Measurements from ENCODE around the gene HS3ST3B1.
A peak's percentile ranks its signal among the peaks of the same experiment; 100 is the strongest.

The HS3ST3B1 gene

GRCh38 chr17:14304222-14304772 lies 3.4 kb downstream of the HS3ST3B1 start:
- Histone ChIP-seq H2AFZ (ENCODE audit: insufficient read depth, low read length, poor library complexity) (no peak overlapping the region), H3K36me3 (ENCODE audit: control insufficient read depth in 1 of 2, insufficient read depth in 2 of 2, low read length in 2 of 2) (no peaks in the 10 kb centered on the region), H4K12ac (ENCODE audit: low read depth, low read length) (no peak overlapping the region), H3K79me2 (ENCODE audit: control insufficient read depth, insufficient read depth, low read length, poor library complexity) (peaks cover 10% of the 10 kb centered on the region), H4K8ac (ENCODE audit: low read depth, low read length) (no peak overlapping the region), H3K9ac (ENCODE audit: low read length) (no peak overlapping the region), H3K18ac (ENCODE audit: low read length) (no peak overlapping the region), H2BK5ac (ENCODE audit: low read depth, low read length, poor library complexity) (no peak overlapping the region), H3K4me3 (ENCODE audit: low read depth, low read length) (peak overlapping the region; percentile 57), H3K79me1 (ENCODE audit: low read length) (peaks cover 12% of the 10 kb centered on the region), H2BK120ac (ENCODE audit: insufficient read depth, low read length, poor library complexity) (no peak overlapping the region), H2AK5ac (ENCODE audit: low read length) (no peak overlapping the region), H3K4me2 (ENCODE audit: low read length) (peak overlapping the region; percentile 99), H3K4ac (ENCODE audit: low read depth, low read length) (no peak overlapping the region), H3K23ac (ENCODE audit: low read length) (peak overlapping the region; percentile 32), H4K91ac (ENCODE audit: low read depth, low read length) (no peak overlapping the region), H3K9me3 (ENCODE audit: insufficient read depth, low read depth, low read length) (no peaks in the 10 kb centered on the region), H3K14ac (ENCODE audit: low read length) (no peak overlapping the region), H2BK12ac (ENCODE audit: low read length) (no peak overlapping the region), H3K27ac (ENCODE audit: low read depth, low read length) (no peak overlapping the region), H3K27me3 (ENCODE audit: insufficient read depth, low read length) (peaks cover 21% of the 10 kb centered on the region), H3K4me1 (ENCODE audit: control insufficient read depth in 1 of 2, insufficient read depth in 2 of 2, low read length in 2 of 2) (peaks cover 11 to 31% of the 10 kb centered on the region in 2 experiments)
- no CpG with 5 or more reads among the region's 21 CpGs for WGBS (ENCODE audit: extremely low coverage, insufficient coverage, insufficient read length)
- DNase-seq = peak in 1 of 2 donors; percentile 42

- H3K27me3 ChIP-seq (ENCODE audit: insufficient read depth, low read length) = peaks cover 16% of the 10 kb centered on the region
- H3K27ac ChIP-seq (ENCODE audit: low read depth, low read length) = no peak overlapping the region
- H3K36me3 ChIP-seq (ENCODE audit: control insufficient read depth in 1 of 2, insufficient read depth in 2 of 2, low read length in 2 of 2) = no peaks in the 10 kb centered on the region
- no peak for DNase-seq
- no peak overlapping the region for H4K91ac ChIP-seq (ENCODE audit: low read depth, low read length)
- H3K18ac ChIP-seq (ENCODE audit: low read length) = no peak overlapping the region
- H3K9ac ChIP-seq (ENCODE audit: low read length) = no peak overlapping the region
- no peak overlapping the region for H4K8ac ChIP-seq (ENCODE audit: low read depth, low read length)
- peaks cover 12% of the 10 kb centered on the region for H3K79me2 ChIP-seq (ENCODE audit: control insufficient read depth, insufficient read depth, low read length, poor library complexity)
- H2AFZ ChIP-seq (ENCODE audit: insufficient read depth, low read length, poor library complexity) = no peak overlapping the region
- no peak overlapping the region for H3K4me2 ChIP-seq (ENCODE audit: low read length)
- no peak overlapping the region for H3K4me3 ChIP-seq (ENCODE audit: low read depth, low read length)
- no peak overlapping the region for H2BK5ac ChIP-seq (ENCODE audit: low read depth, low read length, poor library complexity)
- no peak overlapping the region for H2BK12ac ChIP-seq (ENCODE audit: low read length)
- no peak overlapping the region for H2AK5ac ChIP-seq (ENCODE audit: low read length)
- no peak overlapping the region for H2BK120ac ChIP-seq (ENCODE audit: insufficient read depth, low read length, poor library complexity)
- no CpG with 5 or more reads among the region's 15 CpGs for WGBS (ENCODE audit: extremely low coverage, insufficient coverage, insufficient read length)
- no peak overlapping the region for H4K12ac ChIP-seq (ENCODE audit: low read depth, low read length)
- H3K79me1 ChIP-seq (ENCODE audit: low read length) = peaks cover 14% of the 10 kb centered on the region
- H3K4ac ChIP-seq (ENCODE audit: low read depth, low read length) = no peak overlapping the region
- peak overlapping the region; percentile 25 for H3K23ac ChIP-seq (ENCODE audit: low read length)
- no peak overlapping the region for H3K14ac ChIP-seq (ENCODE audit: low read length)
- peaks cover 14 to 36% of the 10 kb centered on the region in 2 experiments for H3K4me1 ChIP-seq (ENCODE audit: control insufficient read depth in 1 of 2, insufficient read depth in 2 of 2, low read length in 2 of 2)
- H3K9me3 ChIP-seq (ENCODE audit: insufficient read depth, low read depth, low read length) = no peaks in the 10 kb centered on the region
Measured at GRCh38 chr17:14304773-14305517, 4.1 kb downstream of the HS3ST3B1 start.

- WGBS (ENCODE audit: extremely low coverage, insufficient coverage, insufficient read length) = no CpG with 5 or more reads among the region's 6 CpGs
- H3K9me3 ChIP-seq (ENCODE audit: insufficient read depth, low read depth, low read length) = no peaks in the 10 kb centered on the region
- H2AK5ac ChIP-seq (ENCODE audit: low read length) = no peak overlapping the region
- H2AFZ ChIP-seq (ENCODE audit: insufficient read depth, low read length, poor library complexity) = no peak overlapping the region
- H3K79me1 ChIP-seq (ENCODE audit: low read length) = peaks cover 14% of the 10 kb centered on the region
- no peak overlapping the region for H3K4me3 ChIP-seq (ENCODE audit: low read depth, low read length)
- H4K8ac ChIP-seq (ENCODE audit: low read depth, low read length) = no peak overlapping the region
- H3K36me3 ChIP-seq (ENCODE audit: control insufficient read depth in 1 of 2, insufficient read depth in 2 of 2, low read length in 2 of 2) = no peaks in the 10 kb centered on the region
- no peak overlapping the region for H3K4ac ChIP-seq (ENCODE audit: low read depth, low read length)
- peaks cover 12 to 35% of the 10 kb centered on the region in 2 experiments for H3K4me1 ChIP-seq (ENCODE audit: control insufficient read depth in 1 of 2, insufficient read depth in 2 of 2, low read length in 2 of 2)
- peaks cover 16% of the 10 kb centered on the region for H3K27me3 ChIP-seq (ENCODE audit: insufficient read depth, low read length)
- DNase-seq = no peak
- no peak overlapping the region for H2BK120ac ChIP-seq (ENCODE audit: insufficient read depth, low read length, poor library complexity)
- H3K9ac ChIP-seq (ENCODE audit: low read length) = no peak overlapping the region
- no peak overlapping the region for H3K23ac ChIP-seq (ENCODE audit: low read length)
- H3K14ac ChIP-seq (ENCODE audit: low read length) = no peak overlapping the region
- H4K91ac ChIP-seq (ENCODE audit: low read depth, low read length) = no peak overlapping the region
- no peak overlapping the region for H3K4me2 ChIP-seq (ENCODE audit: low read length)
- H3K18ac ChIP-seq (ENCODE audit: low read length) = no peak overlapping the region
- H2BK5ac ChIP-seq (ENCODE audit: low read depth, low read length, poor library complexity) = no peak overlapping the region
- H3K27ac ChIP-seq (ENCODE audit: low read depth, low read length) = no peak overlapping the region
- no peak overlapping the region for H2BK12ac ChIP-seq (ENCODE audit: low read length)
- H4K12ac ChIP-seq (ENCODE audit: low read depth, low read length) = no peak overlapping the region
- peaks cover 12% of the 10 kb centered on the region for H3K79me2 ChIP-seq (ENCODE audit: control insufficient read depth, insufficient read depth, low read length, poor library complexity)
Measured at GRCh38 chr17:14305785-14306496, 5.1 kb downstream of the HS3ST3B1 start.

GRCh38 chr17:14306596-14306995 lies 5.7 kb downstream of the HS3ST3B1 start:
- no peak overlapping the region for H4K12ac ChIP-seq (ENCODE audit: low read depth, low read length)
- H3K4me2 ChIP-seq (ENCODE audit: low read length) = no peak overlapping the region
- H4K91ac ChIP-seq (ENCODE audit: low read depth, low read length) = no peak overlapping the region
- no peak overlapping the region for H3K23ac ChIP-seq (ENCODE audit: low read length)
- H4K8ac ChIP-seq (ENCODE audit: low read depth, low read length) = no peak overlapping the region
- H2AFZ ChIP-seq (ENCODE audit: insufficient read depth, low read length, poor library complexity) = no peak overlapping the region
- peaks cover 14% of the 10 kb centered on the region for H3K79me1 ChIP-seq (ENCODE audit: low read length)
- no peak overlapping the region for H3K27ac ChIP-seq (ENCODE audit: low read depth, low read length)
- peaks cover 16% of the 10 kb centered on the region for H3K27me3 ChIP-seq (ENCODE audit: insufficient read depth, low read length)
- H3K79me2 ChIP-seq (ENCODE audit: control insufficient read depth, insufficient read depth, low read length, poor library complexity) = peaks cover 11% of the 10 kb centered on the region
- no peaks in the 10 kb centered on the region for H3K9me3 ChIP-seq (ENCODE audit: insufficient read depth, low read depth, low read length)
- DNase-seq = no peak
- no peak overlapping the region for H2BK120ac ChIP-seq (ENCODE audit: insufficient read depth, low read length, poor library complexity)
- H3K4me1 ChIP-seq (ENCODE audit: control insufficient read depth in 1 of 2, insufficient read depth in 2 of 2, low read length in 2 of 2) = peaks cover 12 to 35% of the 10 kb centered on the region in 2 experiments
- no peak overlapping the region for H3K14ac ChIP-seq (ENCODE audit: low read length)
- H3K4ac ChIP-seq (ENCODE audit: low read depth, low read length) = no peak overlapping the region
- H2BK12ac ChIP-seq (ENCODE audit: low read length) = no peak overlapping the region
- H3K18ac ChIP-seq (ENCODE audit: low read length) = no peak overlapping the region
- H3K36me3 ChIP-seq (ENCODE audit: control insufficient read depth in 1 of 2, insufficient read depth in 2 of 2, low read length in 2 of 2) = no peaks in the 10 kb centered on the region
- no peak overlapping the region for H2BK5ac ChIP-seq (ENCODE audit: low read depth, low read length, poor library complexity)
- no peak overlapping the region for H3K4me3 ChIP-seq (ENCODE audit: low read depth, low read length)
- H2AK5ac ChIP-seq (ENCODE audit: low read length) = no peak overlapping the region
- no peak overlapping the region for H3K9ac ChIP-seq (ENCODE audit: low read length)
